GM19035 (cell line): ENCODE results near the gene MRPL38.
"Not testable (repeated sequence)": the region's sequence is repeated elsewhere in the genome, so short reads cannot be mapped to it uniquely, and the experiment has no call there.

Source experiments
- ATAC-seq: cut with Tn5 transposase; IDR thresholded peaks from one replicate; pipeline ENCODE4 v1.9.1; 2021; ENCODE audit not compliant: unreplicated experiment

The MRPL38 gene

GRCh38 chr17:75855310-75856061 is 49.2 kb downstream of the MRPL38 start, which contains the start of gene WBP2:
TSS of gene WBP2 (minus strand) at chr17:75855335. CDS start at chr17:75855297, 38 bp downstream.
- ATAC-seq, result peak; percentile 89

GRCh38 chr17:75854881-75855309 is 49.8 kb downstream of the MRPL38 start:
- ATAC-seq, result no peak

- ATAC-seq, result no peak
Observed at GRCh38 chr17:75854101-75854748, 50.5 kb downstream of the MRPL38 start.

GRCh38 chr17:75853433-75853832 is 51.3 kb downstream of the MRPL38 start:
- no peak for ATAC-seq

GRCh38 chr17:75851693-75851991 is 53.0 kb downstream of the MRPL38 start:
- not testable (repeated sequence) for ATAC-seq

GRCh38 chr17:75850928-75851692 is 53.6 kb downstream of the MRPL38 start:
- no peak for ATAC-seq

GRCh38 chr17:75849724-75850123 is 55.0 kb downstream of the MRPL38 start:
- ATAC-seq, result no peak

GRCh38 chr17:75849279-75849646 is 55.4 kb downstream of the MRPL38 start:
- no peak for ATAC-seq
